Measurements from ENCODE around the gene DTNB. TPM values are rescaled to one million over a fixed set of nuclear protein-coding genes. Genes with fewer than 3 reads are reported as not detected.

DTNB gene
- total and polyA plus RNA-seq, 12 donors: 4.7 to 27.5 (median 9.4) TPM

DNA sequence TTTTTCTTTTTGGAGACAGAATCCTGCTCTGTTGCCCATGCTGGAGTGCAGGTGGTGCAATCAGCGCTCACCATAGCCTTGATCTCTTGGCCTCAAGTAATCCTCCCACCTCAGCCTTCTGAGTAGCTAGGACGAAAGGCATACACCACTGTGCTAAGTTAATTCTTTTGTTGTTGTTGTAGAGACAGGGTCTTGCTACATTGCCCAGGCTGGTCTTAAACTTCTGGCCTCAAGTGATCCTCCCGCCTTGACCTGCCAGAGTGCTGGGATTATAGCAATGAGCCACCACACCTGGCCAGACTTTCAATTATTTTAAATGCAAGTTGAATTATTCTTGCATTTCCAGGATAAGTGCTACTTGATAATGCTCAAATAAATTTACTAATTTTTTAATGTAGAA is 126.5 kb downstream of the DTNB start:
- WGBS, 4 donors: 93 to 97% (median 96%) methylated on average over 3 of the region's 3 CpGs
- Histone ChIP-seq H3K36me3 (replicated peaks in 1 of 2) (no peaks in the 10 kb centered on the region), H3K4me1 (replicated peaks in 1 of 2) (peaks cover 0 to 12% of the 10 kb centered on the region in 2 donors), H3K4me3 (no peak overlapping the region), H3K9me3 (replicated peaks in 1 of 3) (no peaks in the 10 kb centered on the region), H3K27ac (no peak overlapping the region), H3K27me3 (no peaks in the 10 kb centered on the region)
- TF ChIP-seq, protein P1, sequence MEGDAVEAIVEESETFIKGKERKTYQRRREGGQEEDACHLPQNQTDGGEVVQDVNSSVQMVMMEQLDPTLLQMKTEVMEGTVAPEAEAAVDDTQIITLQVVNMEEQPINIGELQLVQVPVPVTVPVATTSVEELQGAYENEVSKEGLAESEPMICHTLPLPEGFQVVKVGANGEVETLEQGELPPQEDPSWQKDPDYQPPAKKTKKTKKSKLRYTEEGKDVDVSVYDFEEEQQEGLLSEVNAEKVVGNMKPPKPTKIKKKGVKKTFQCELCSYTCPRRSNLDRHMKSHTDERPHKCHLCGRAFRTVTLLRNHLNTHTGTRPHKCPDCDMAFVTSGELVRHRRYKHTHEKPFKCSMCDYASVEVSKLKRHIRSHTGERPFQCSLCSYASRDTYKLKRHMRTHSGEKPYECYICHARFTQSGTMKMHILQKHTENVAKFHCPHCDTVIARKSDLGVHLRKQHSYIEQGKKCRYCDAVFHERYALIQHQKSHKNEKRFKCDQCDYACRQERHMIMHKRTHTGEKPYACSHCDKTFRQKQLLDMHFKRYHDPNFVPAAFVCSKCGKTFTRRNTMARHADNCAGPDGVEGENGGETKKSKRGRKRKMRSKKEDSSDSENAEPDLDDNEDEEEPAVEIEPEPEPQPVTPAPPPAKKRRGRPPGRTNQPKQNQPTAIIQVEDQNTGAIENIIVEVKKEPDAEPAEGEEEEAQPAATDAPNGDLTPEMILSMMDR (IDR thresholded peaks at IDR 0.05): no peak
- no peak for TF ChIP-seq POLR2A (IDR thresholded peaks at IDR 0.05)
- no peak for DNase-seq
- intact Hi-C loops (cut with DNase I): no loop called here

DNA sequence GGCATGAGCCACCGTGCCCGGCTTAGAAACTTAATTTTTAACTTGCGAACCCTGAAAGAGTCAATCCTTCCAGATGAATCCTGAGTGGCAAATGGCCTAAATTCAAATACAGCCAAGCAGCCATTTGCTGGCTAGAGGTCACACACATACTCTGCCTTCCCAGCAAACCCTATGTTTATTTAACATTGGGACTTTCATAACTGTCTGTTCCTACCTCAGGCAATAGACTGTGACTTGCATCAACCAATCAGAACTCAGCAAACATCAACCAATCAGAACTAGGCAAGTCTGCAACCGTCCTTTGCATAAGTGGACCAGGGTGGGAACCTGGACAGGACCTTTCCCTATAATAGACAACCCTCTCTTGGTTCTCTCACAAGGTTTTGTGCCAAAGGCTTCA is 127.5 kb downstream of the DTNB start:
- Histone ChIP-seq H3K4me3 (no peak overlapping the region), H3K4me1 (replicated peaks in 1 of 2) (peaks cover 0 to 12% of the 10 kb centered on the region in 2 donors), H3K36me3 (replicated peaks in 1 of 2) (no peaks in the 10 kb centered on the region), H3K27me3 (no peaks in the 10 kb centered on the region), H3K9me3 (replicated peaks in 1 of 3) (no peaks in the 10 kb centered on the region), H3K27ac (no peak overlapping the region)
- TF ChIP-seq POLR2A (IDR thresholded peaks at IDR 0.05): no peak
- TF ChIP-seq, protein P1 (IDR thresholded peaks at IDR 0.05): no peak
- intact Hi-C loops (cut with DNase I): no loop called here
- no peak for DNase-seq
- WGBS, 4 donors: 92 to 100% (median 96%) methylated on average over 4 of the region's 4 CpGs

DNA sequence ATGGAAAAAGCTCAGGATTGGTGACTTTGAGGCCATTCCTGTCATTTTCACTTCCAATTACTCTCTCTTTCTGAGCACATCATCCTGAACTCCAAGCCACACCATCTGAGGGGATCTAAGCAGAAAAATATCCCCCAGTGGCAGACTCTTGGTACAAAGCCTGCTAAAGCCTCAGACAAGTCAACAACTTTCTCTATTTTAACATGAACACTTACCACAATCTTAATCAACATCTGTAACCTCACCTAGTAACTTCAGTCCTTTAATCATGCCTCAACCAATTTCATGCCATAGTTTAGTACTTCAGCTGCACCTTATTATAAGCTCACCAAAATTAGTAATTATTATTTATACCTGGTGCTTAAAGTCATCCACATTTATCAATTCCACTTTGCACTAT is 128.9 kb downstream of the DTNB start:
- Histone ChIP-seq H3K4me1 (replicated peaks in 1 of 2) (peaks cover 0 to 10% of the 10 kb centered on the region in 2 donors), H3K9me3 (replicated peaks in 1 of 3) (no peaks in the 10 kb centered on the region), H3K36me3 (replicated peaks in 1 of 2) (no peaks in the 10 kb centered on the region), H3K27ac (no peak overlapping the region), H3K27me3 (no peaks in the 10 kb centered on the region), H3K4me3 (no peak overlapping the region)
- intact Hi-C loops (cut with DNase I): no loop called here
- TF ChIP-seq POLR2A (IDR thresholded peaks at IDR 0.05): no peak
- TF ChIP-seq, protein P1 (IDR thresholded peaks at IDR 0.05): no peak
- DNase-seq: no peak

DNA sequence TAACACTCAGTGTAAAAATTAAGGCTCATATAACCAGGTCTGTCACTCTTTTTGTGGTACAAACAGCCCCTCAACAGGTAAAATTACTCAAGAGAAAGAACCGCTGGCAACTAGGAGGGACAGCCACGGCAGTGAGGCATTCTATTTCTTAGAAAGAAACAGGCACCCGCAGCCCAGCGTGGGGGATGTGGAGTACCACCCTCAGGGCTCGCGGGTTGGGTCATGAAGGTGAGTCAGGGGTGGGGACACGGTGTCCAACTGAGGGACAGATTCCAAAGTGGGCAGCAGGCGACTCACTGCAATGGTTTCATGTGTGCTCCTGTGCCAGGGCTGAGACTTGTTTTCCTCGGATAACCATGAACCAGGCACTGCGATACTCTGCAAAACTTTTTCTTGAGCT is 129.4 kb downstream of the DTNB start:
- DNase-seq: no peak
- Histone ChIP-seq H3K36me3 (replicated peaks in 1 of 2) (no peaks in the 10 kb centered on the region), H3K27ac (no peak overlapping the region), H3K4me3 (no peak overlapping the region), H3K4me1 (replicated peaks in 1 of 2) (peaks cover 0 to 5% of the 10 kb centered on the region in 2 donors), H3K9me3 (replicated peaks in 1 of 3) (no peaks in the 10 kb centered on the region), H3K27me3 (no peaks in the 10 kb centered on the region)
- intact Hi-C loops (cut with DNase I): no loop called here
- WGBS, 4 donors: 88 to 95% (median 94%) methylated on average over 8 to 10 of the region's 10 CpGs
- TF ChIP-seq POLR2A (IDR thresholded peaks at IDR 0.05): no peak
- TF ChIP-seq, protein P1 (IDR thresholded peaks at IDR 0.05): no peak
